GM12878 (cell line): ENCODE measurements around the gene ARFRP1. TPM values are rescaled to one million over a fixed set of nuclear protein-coding genes. Genes with fewer than 3 reads are reported as not detected.

ENCODE experiments used
- ATAC-seq: fragments of 200-7000 bp; cut with Tn5 transposase; 3 replicates; pipeline ENCODE4 v1.9.1; 2020; ENCODE audit warnings: mild to moderate bottlenecking, moderate library complexity
- Bru-seq: library from RNA; stranded (reverse); fragments of 400-500 nt; gene quantifications from one replicate; lab custom pipeline; 2021; lab: Mats Ljungman, UMichigan
- BruChase-seq, 2 experiments: library from RNA; stranded (reverse); fragments of 400-500 nt; gene quantifications; one replicate each; lab custom pipeline; 2021; lab: Mats Ljungman, UMichigan
- BruUV-seq: library from RNA; stranded (reverse); fragments of 400-500 nt; replicated peaks from 2 replicates; lab custom pipeline; 2021; lab: Mats Ljungman, UMichigan
- CTCF ChIA-PET: fragments of 300-600 bp; sonication (Branson Sonifier 250); formaldehyde crosslinking; extraction: SDS; loops from one replicate; lab custom pipeline; 2021; ENCODE audit warnings: inconsistent platforms; lab: Yijun Ruan, JAX
- POLR2A ChIA-PET: fragments of 350-600 bp; formaldehyde crosslinking; extraction: SDS; loops from one replicate; lab custom pipeline; 2021; ENCODE audit warnings: inconsistent platforms; lab: Charles Lee
- RAD21 ChIA-PET: fragments of 300-600 bp; sonication (Branson Sonifier 250); formaldehyde crosslinking; loops from one replicate; lab custom pipeline; 2023; ENCODE audit warnings: antibody characterized with exemption; ENCODE audit not compliant: unreplicated experiment; lab: Charles Lee
- SMC1A ChIA-PET: fragments of 300-600 bp; sonication (Branson Sonifier 250); formaldehyde crosslinking; loops from one replicate; lab custom pipeline; 2023; ENCODE audit not compliant: unreplicated experiment, uncharacterized antibody; lab: Charles Lee
- DNase-seq: peaks from one replicate; pipeline ENCODE4 v3.0.0-alpha.2; 2011; ENCODE audit warnings: low read depth, low spot score
- FAIRE-seq: peaks from 3 replicates; lab custom pipeline; 2011; peaks lifted over from hg19 to GRCh38; lab: Jason Lieb, UNC
- H2AFZ ChIP-seq: 2 replicates; pipeline ENCODE4 v1.6.0; 2011; ENCODE audit warnings: low read depth, low read length, control low read depth; ENCODE audit not compliant: control insufficient read depth
- H3K27ac ChIP-seq: 2 replicates; pipeline ENCODE4 v1.5.1; 2011; ENCODE audit warnings: control low read depth; ENCODE audit not compliant: control insufficient read depth, insufficient read depth
- H3K27me3 ChIP-seq, 2 experiments: replicated peaks in 1 of 2; 2 replicates each; pipeline versions ENCODE4 v1.6.0 to v1.6.1; 2011; ENCODE audit warnings: low read length in 1 of 2; ENCODE audit not compliant: control insufficient read depth in 2 of 2, insufficient read depth in 2 of 2
- H3K36me3 ChIP-seq, 2 experiments: 2 replicates each; pipeline ENCODE4 v1.5.1; 2011; ENCODE audit warnings: low read length in 1 of 2; ENCODE audit not compliant: control insufficient read depth in 2 of 2, insufficient read depth in 2 of 2
- H3K4me1 ChIP-seq: 2 replicates; pipeline ENCODE4 v1.6.1; 2011; ENCODE audit warnings: mild to moderate bottlenecking, low read length, moderate library complexity, mixed read lengths; ENCODE audit not compliant: control insufficient read depth, insufficient read depth
- H3K4me2 ChIP-seq: 2 replicates; pipeline ENCODE4 v1.6.0; 2011; ENCODE audit warnings: control low read depth; ENCODE audit not compliant: control insufficient read depth, insufficient read depth
- H3K4me3 ChIP-seq: fragments of 200-600 bp; sonication (generic); 2 replicates; pipeline ENCODE4 v1.5.1; 2016
- H3K79me2 ChIP-seq: 2 replicates; pipeline ENCODE4 v1.6.0; 2011; ENCODE audit warnings: low read length; ENCODE audit not compliant: control insufficient read depth, insufficient read depth
- H3K9ac ChIP-seq: 2 replicates; pipeline ENCODE4 v1.8.0; 2011; ENCODE audit warnings: low read length, control low read depth, mixed read lengths; ENCODE audit not compliant: control insufficient read depth, insufficient read depth
- H3K9me3 ChIP-seq: replicated peaks from 3 replicates; pipeline ENCODE4 v1.5.1; 2011; ENCODE audit warnings: mild to moderate bottlenecking, low read length; ENCODE audit not compliant: control insufficient read depth, insufficient read depth
- H4K20me1 ChIP-seq: 2 replicates; pipeline ENCODE4 v1.6.0; 2011; ENCODE audit not compliant: control insufficient read depth, insufficient read depth
- ATF2 ChIP-seq: IDR thresholded peaks from 2 replicates; pipeline ENCODE4 v1.6.1; 2012; ENCODE audit warnings: low read length, inconsistent platforms
- CBFB ChIP-seq: IDR thresholded peaks from 2 replicates; pipeline ENCODE4 v1.6.1; 2016; ENCODE audit warnings: antibody characterized with exemption, low read depth
- E4F1 ChIP-seq: fragments of 450-650 bp; IDR thresholded peaks from 2 replicates; pipeline ENCODE4 v1.6.1; 2018; ENCODE audit warnings: borderline replicate concordance, mild to moderate bottlenecking; ENCODE audit not compliant: partially characterized antibody
- EGR1 ChIP-seq, 2 experiments: IDR thresholded peaks; 1 replicate in 1 of 2; 2 replicates in 1 of 2; pipeline ENCODE4 v1.6.1; 2011 to 2012; ENCODE audit warnings: low read depth in 2 of 2, low read length in 2 of 2, borderline replicate concordance in 1 of 2, mild to moderate bottlenecking in 1 of 2, moderate library complexity in 1 of 2
- GATAD2B ChIP-seq: fragments of 450-650 bp; conservative IDR thresholded peaks from 2 replicates; pipeline ENCODE4 v1.6.1; 2017; ENCODE audit warnings: low read depth, mild to moderate bottlenecking, moderate library complexity
- KAT2A ChIP-seq: conservative IDR thresholded peaks from 2 replicates; pipeline ENCODE4 v1.6.1; 2011; ENCODE audit warnings: low read depth, low read length; ENCODE audit not compliant: control insufficient read depth
- NFIC ChIP-seq: IDR thresholded peaks from 2 replicates; pipeline ENCODE4 v1.6.1; 2012; ENCODE audit warnings: low read depth, mild to moderate bottlenecking, inconsistent platforms, low read length, moderate library complexity
- RELA ChIP-seq: fragments of 450-650 bp; IDR thresholded peaks from 2 replicates; pipeline ENCODE4 v1.8.0; 2014; ENCODE audit warnings: borderline replicate concordance; ENCODE audit not compliant: partially characterized antibody
- SREBF1 ChIP-seq: IDR thresholded peaks from 2 replicates; pipeline ENCODE4 v1.6.1; 2012; ENCODE audit warnings: mild to moderate bottlenecking, low read length
- ZNF207 ChIP-seq: fragments of 450-650 bp; IDR thresholded peaks from 2 replicates; pipeline ENCODE4 v1.6.1; 2014; ENCODE audit warnings: antibody characterized with exemption, mild to moderate bottlenecking, borderline replicate concordance
- ZNF384 ChIP-seq: IDR thresholded peaks from 2 replicates; pipeline ENCODE4 v1.6.1; 2012; ENCODE audit warnings: low read depth, mild to moderate bottlenecking, low read length, improper control_type of control experiment, borderline replicate concordance
- WGBS: methylation state at CpG from one replicate; pipeline ENCODE4 v1.1.6; 2016; ENCODE audit warnings: low lambda C conversion rate; ENCODE audit not compliant: insufficient replicate concordance, insufficient coverage; ENCODE audit errors: missing lambda C conversion rate; 5-methylcytosine and 5-hydroxymethylcytosine counted together
- in situ Hi-C: fragments of 300-500 bp; cut with MboI; formaldehyde crosslinking; loops from 9 replicates; pipeline ENCODE4 v1.14.3; 2018; ENCODE audit warnings: mixed read lengths
- intact Hi-C: fragments of 100-400 bp; cut with micrococcal nuclease; formaldehyde crosslinking; loops from one replicate; pipeline ENCODE4 v1.14.2; 2022; ENCODE audit not compliant: unreplicated experiment
- long read RNA-seq, 2 experiments: library from polyadenylated mRNA; unstranded; transcript quantifications; one replicate each; pipeline ENCODE4 v2.0.0, GENCODE V29; 2019 to 2020
- polyA minus RNA-seq, 3 experiments: library from RNA; depleted of rRNA, polyadenylated mRNA; stranded (reverse); fragments of >200 nt; gene quantifications; 2 replicates each; pipeline ENCODE4 v1.2.3, GENCODE V29; 2011
- polyA plus RNA-seq, 11 experiments: library from polyadenylated mRNA; depleted of rRNA in 4 of 11; unstranded in 6 of 11; stranded (reverse) in 5 of 11; fragments of >200 nt; fragmentation: Nextera tagmentation in 4 of 11; fragmentation: Illumina TruSeq in 1 of 11; extraction: Ambion mirVana in 4 of 11; extraction: Trizol in 1 of 11; gene quantifications; 1 replicate in 1 of 11; 2 replicates in 10 of 11; pipeline versions ENCODE4 v1.2.1 to v1.2.3, GENCODE V29; 2011 to 2016; ENCODE audit warnings: inconsistent platforms in 2 of 11, missing spikeins in 2 of 11, low read depth in 1 of 11
- total RNA-seq, 4 experiments: library from RNA; depleted of rRNA in 3 of 4; stranded (reverse); fragments of >200 nt in 3 of 4; fragmentation: Illumina TruSeq in 1 of 4; extraction: Trizol in 1 of 4; gene quantifications; 2 replicates each; pipeline versions ENCODE4 v1.2.1 to v1.2.3, GENCODE V29; 2013 to 2021

The ARFRP1 gene
- total RNA-seq (2013; cell fraction: nucleolus; rRNA removed) = 70.8 and 77.8 TPM in 2 replicates
- total RNA-seq (2014; rRNA removed) = 40.6 and 41.6 TPM in 2 replicates
- 18.2 and 21.6 TPM in 2 replicates for total RNA-seq (2014; rRNA removed; fragmentation: Illumina TruSeq; extraction: Trizol)
- total RNA-seq (2021) = 52.1 and 55.1 TPM in 2 replicates
- polyA plus RNA-seq (2011; ENCODE audit: low read depth) = 11.9 TPM
- 23.1 and 27.6 TPM in 2 replicates for polyA plus RNA-seq (2011; rRNA removed)
- 33.0 and 47.4 TPM in 2 replicates for polyA plus RNA-seq (2011; cell fraction: cytosol; rRNA removed)
- 80.3 and 106 TPM in 2 replicates for polyA plus RNA-seq (2011; cell fraction: nucleus; rRNA removed)
- 27.1 and 27.9 TPM in 2 replicates for polyA plus RNA-seq (2012)
- 5.2 and 11.7 TPM in 2 replicates for polyA plus RNA-seq (2014; fragmentation: Illumina TruSeq; extraction: Trizol)
- polyA plus RNA-seq (2014; fragmentation: Nextera tagmentation; extraction: Ambion mirVana) = 1 to 10 TPM in 1 of 2 experiments, under 1 TPM in 1; 0.37 to 3.5 TPM
- polyA plus RNA-seq (2014; rRNA removed) = 42.6 and 49.0 TPM in 2 replicates
- 10 to 100 TPM; 66.8 to 71.7 TPM for polyA plus RNA-seq (2016; fragmentation: Nextera tagmentation; extraction: Ambion mirVana)
- polyA minus RNA-seq (2011; rRNA and poly(A)+ RNA removed) = 22.1 and 28.6 TPM in 2 replicates
- 7.5 and 9.1 TPM in 2 replicates for polyA minus RNA-seq (2011; cell fraction: cytosol; rRNA and poly(A)+ RNA removed)
- 29.5 and 51.3 TPM in 2 replicates for polyA minus RNA-seq (2011; cell fraction: nucleus; rRNA and poly(A)+ RNA removed)
- percentile 74 among the genes with signal in this experiment for Bru-seq, nascent RNA
- BruChase-seq, experiment 1, labeled RNA remaining after a 6-hour chase = percentile 76 among the genes with signal in this experiment
- BruChase-seq, experiment 2, labeled RNA remaining after a 2-hour chase = percentile 75 among the genes with signal in this experiment
- long read RNA-seq, experiment 1, transcript ARFRP1-208 (7 exons, 2,974 nt) = minor isoform, 6 of 43 reads
- long read RNA-seq, experiment 1, transcript ARFRP1-214 (8 exons, 2,559 nt) = major isoform, 11 of 43 reads
- long read RNA-seq, experiment 1, partial matches to known transcripts = 2 of 43 reads
- long read RNA-seq, experiment 1, other reads (novel, unspliced or antisense) = 16 of 43 reads
- long read RNA-seq, experiment 2, transcript ARFRP1-214 (8 exons, 2,559 nt) = major isoform, 7 of 20 reads
- long read RNA-seq, experiment 2, partial matches to known transcripts = 0 of 20 reads
- long read RNA-seq, experiment 2, other reads (novel, unspliced or antisense) = 10 of 20 reads

GRCh38 chr20:63707558-63708300, at the start of gene ARFRP1, which contains the start of gene ZGPAT:
TSS of gene ARFRP1 (minus strand) at chr20:63707976. CDS start at chr20:63707091, 885 bp downstream.
TSS of gene ZGPAT (plus strand) at chr20:63708039. CDS start at chr20:63708581, 542 bp downstream.
- Histone ChIP-seq H3K4me3 (peak within 1 kb of the TSS; percentile 89), H3K27ac (peak within 1 kb of the TSS; percentile 74), H2AFZ (peak within 1 kb of the TSS; percentile 41), H3K9me3 (peaks cover 6% of the 10 kb centered on the region; the same call in 2 of the 3 replicates), H3K36me3 (peaks cover 5 to 27% of the 10 kb centered on the region in 2 experiments), H3K4me1 (peaks cover 12% of the 10 kb centered on the region), H3K79me2 (peaks cover 50% of the 10 kb centered on the region), H4K20me1 (no peaks in the 10 kb centered on the region), H3K9ac (peak within 1 kb of the TSS; percentile 77), H3K4me2 (peak within 1 kb of the TSS; percentile 87), H3K27me3 (no peaks in the 10 kb centered on the region)
- in situ Hi-C loops = loop anchor here (5.0 kb wide), 1 partner anchor 150 kb away; no protein-coding TSS in a partner anchor
- CTCF ChIA-PET = interaction anchor here (0.6 to 3.3 kb wide), 20 partner anchors 9 to 270 kb away, joined by 3 to 28 read pairs (median 5); partner anchors contain the start of genes LIME1, RTEL1, SLC2A4RG and TPD52L2
- RAD21 ChIA-PET = interaction anchor here (0.7 to 2.4 kb wide), 15 partner anchors 9 to 273 kb away, joined by 3 to 32 read pairs (median 4); partner anchors contain the start of genes LIME1, PRPF6, PTK6 and RTEL1
- intact Hi-C loops = loop anchor here (2.0 kb wide), 4 partner anchors 29 to 249 kb away; partner anchors contain the start of genes LIME1, TPD52L2 and UCKL1
- SMC1A ChIA-PET = interaction anchor here (0.6 to 2.6 kb wide), 8 partner anchors 12 to 157 kb away, joined by 3 to 14 read pairs (median 5); partner anchors contain the start of genes LIME1 and TPD52L2
- FAIRE-seq (peak; percentile 18), ATAC-seq (peak; percentile 93), DNase-seq (no peak)
- under 1% methylated on average over 67 of the region's 98 CpGs for WGBS
- BruUV-seq = no TSS peak
- POLR2A ChIA-PET = interaction anchor here (0.6 to 1.6 kb wide), 7 partner anchors 29 to 351 kb away, joined by 3 to 5 read pairs (median 3); partner anchors contain the start of genes LIME1, RTEL1, SLC2A4RG and TPD52L2
- no peak for TF ChIP-seq KAT2A
- TF ChIP-seq ZNF384 = no peak
- no peak for TF ChIP-seq E4F1
- no peak for TF ChIP-seq NFIC
- peak; percentile 42 to 51 for TF ChIP-seq EGR1 (IDR thresholded peaks at IDR 0.05; ENCODE audit: borderline replicate concordance in 1 of 2, low read depth in 2 of 2, low read length in 2 of 2)
- peak; percentile 94 for TF ChIP-seq GATAD2B
- peak; percentile 29 for TF ChIP-seq RELA
- TF ChIP-seq CBFB = no peak
- TF ChIP-seq ATF2 = no peak
- TF ChIP-seq ZNF207 = peak; percentile 98
- peak; percentile 87 for TF ChIP-seq SREBF1
